HepG2 (cell line): ENCODE measurements around the gene DPM2. TPM values are rescaled to one million over a fixed set of nuclear protein-coding genes. Genes with fewer than 3 reads are reported as not detected.

Source experiments
- ARID4A ChIP-seq: sonication (generic); formaldehyde crosslinking; IDR thresholded peaks from 2 replicates; pipeline ENCODE4 v1.5.0; 2020; ENCODE audit warnings: mild to moderate bottlenecking, missing genetic modification reagents, borderline replicate concordance
- FOXK1 ChIP-seq: sonication (generic); formaldehyde crosslinking; IDR thresholded peaks from 2 replicates; pipeline ENCODE4 v1.4.0; 2020; ENCODE audit warnings: low read depth, missing genetic modification reagents, borderline replicate concordance
- GABPB1 ChIP-seq: IDR thresholded peaks from 2 replicates; pipeline ENCODE4 v1.6.1; 2016; ENCODE audit warnings: mild to moderate bottlenecking, missing genetic modification reagents, moderate library complexity, missing compliant biosample characterization
- MAFF ChIP-seq: IDR thresholded peaks from 2 replicates; pipeline ENCODE4 v1.6.1; 2011; ENCODE audit warnings: low read depth, low read length, improper control_type of control experiment
- NFIB ChIP-seq: sonication (generic); formaldehyde crosslinking; IDR thresholded peaks from 2 replicates; pipeline ENCODE4 v1.9.0; 2021; ENCODE audit warnings: missing genetic modification reagents, mild to moderate bottlenecking, borderline replicate concordance
- REXO4 ChIP-seq: sonication (generic); formaldehyde crosslinking; IDR thresholded peaks from 2 replicates; pipeline ENCODE4 v1.8.0; 2022; ENCODE audit warnings: missing genetic modification reagents, mild to moderate bottlenecking, borderline replicate concordance
- SOX6 ChIP-seq, 2 experiments: fragments of 450-650 bp in 1 of 2; sonication (generic) in 1 of 2; formaldehyde crosslinking in 1 of 2; IDR thresholded peaks; 2 replicates each; pipeline versions ENCODE4 v1.4.0 to v1.6.1; 2017 to 2020; ENCODE audit warnings: antibody characterized with exemption in 1 of 2, mild to moderate bottlenecking in 1 of 2, missing genetic modification reagents in 1 of 2
- TIGD3 ChIP-seq: sonication (generic); formaldehyde crosslinking; IDR thresholded peaks from 2 replicates; pipeline ENCODE4 v1.5.1; 2020; ENCODE audit warnings: mild to moderate bottlenecking, missing genetic modification reagents, borderline replicate concordance
- ZFY ChIP-seq: sonication (generic); formaldehyde crosslinking; IDR thresholded peaks from 2 replicates; pipeline ENCODE4 v1.4.0; 2020; ENCODE audit warnings: missing genetic modification reagents
- ZMAT3 ChIP-seq: sonication (generic); formaldehyde crosslinking; conservative IDR thresholded peaks from 2 replicates; pipeline ENCODE4 v1.7.0; 2021; ENCODE audit warnings: missing genetic modification reagents
- ZNF333 ChIP-seq: sonication (generic); formaldehyde crosslinking; IDR thresholded peaks from 2 replicates; pipeline ENCODE4 v1.4.0; 2020; ENCODE audit warnings: mild to moderate bottlenecking, missing genetic modification reagents, borderline replicate concordance
- ZNF552 ChIP-seq: sonication (generic); formaldehyde crosslinking; IDR thresholded peaks from 2 replicates; pipeline ENCODE4 v1.9.0; 2022; ENCODE audit warnings: missing genetic modification reagents, mild to moderate bottlenecking, borderline replicate concordance
- ZNF788 ChIP-seq: sonication (generic); formaldehyde crosslinking; IDR thresholded peaks from 2 replicates; pipeline ENCODE4 v1.5.0; 2020; ENCODE audit warnings: mild to moderate bottlenecking, missing genetic modification reagents, borderline replicate concordance
- ZNF790 ChIP-seq: sonication (generic); formaldehyde crosslinking; IDR thresholded peaks from 2 replicates; pipeline ENCODE4 v1.8.0; 2022; ENCODE audit warnings: missing genetic modification reagents, mild to moderate bottlenecking, borderline replicate concordance
- ZNF841 ChIP-seq: sonication (generic); formaldehyde crosslinking; IDR thresholded peaks from 2 replicates; pipeline ENCODE4 v1.8.1; 2023; ENCODE audit warnings: missing genetic modification reagents, borderline replicate concordance
- polyA plus RNA-seq, 8 experiments: library from polyadenylated mRNA; depleted of rRNA in 3 of 8; stranded (reverse) in 7 of 8; unstranded in 1 of 8; fragments of >200 nt; fragmentation: Illumina TruSeq in 4 of 8; extraction: Trizol in 4 of 8; gene quantifications; 2 replicates each; pipeline versions ENCODE4 v1.2.1 to v1.2.3, GENCODE V29; 2011 to 2016; ENCODE audit warnings: low read depth in 4 of 8, missing spikeins in 1 of 8, mixed read lengths in 1 of 8; ENCODE audit not compliant: insufficient read depth in 1 of 8
- total RNA-seq, 5 experiments: library from RNA; depleted of rRNA; stranded (reverse); fragments of >200 nt; fragmentation: Illumina TruSeq; extraction: Trizol; gene quantifications; 2 replicates each; pipeline ENCODE4 v1.2.3, GENCODE V29; 2016; ENCODE audit warnings: low read depth in 1 of 5
- TF ChIP-seq, protein P1 (sequence below): sonication (generic); formaldehyde crosslinking; IDR thresholded peaks from 2 replicates; pipeline ENCODE4 v1.9.0; 2022; ENCODE audit warnings: missing genetic modification reagents, mild to moderate bottlenecking, borderline replicate concordance
- TF ChIP-seq, protein P2 (sequence below): sonication (generic); formaldehyde crosslinking; conservative IDR thresholded peaks from 2 replicates; pipeline ENCODE4 v1.4.0; 2020; ENCODE audit warnings: missing genetic modification reagents

The DPM2 gene
- total and polyA plus RNA-seq, 2 of the 13 experiments (the other 11 are each of a cell fraction or from before 2014, with no cell fraction given), result 24.8 to 35.3 TPM

DNA sequence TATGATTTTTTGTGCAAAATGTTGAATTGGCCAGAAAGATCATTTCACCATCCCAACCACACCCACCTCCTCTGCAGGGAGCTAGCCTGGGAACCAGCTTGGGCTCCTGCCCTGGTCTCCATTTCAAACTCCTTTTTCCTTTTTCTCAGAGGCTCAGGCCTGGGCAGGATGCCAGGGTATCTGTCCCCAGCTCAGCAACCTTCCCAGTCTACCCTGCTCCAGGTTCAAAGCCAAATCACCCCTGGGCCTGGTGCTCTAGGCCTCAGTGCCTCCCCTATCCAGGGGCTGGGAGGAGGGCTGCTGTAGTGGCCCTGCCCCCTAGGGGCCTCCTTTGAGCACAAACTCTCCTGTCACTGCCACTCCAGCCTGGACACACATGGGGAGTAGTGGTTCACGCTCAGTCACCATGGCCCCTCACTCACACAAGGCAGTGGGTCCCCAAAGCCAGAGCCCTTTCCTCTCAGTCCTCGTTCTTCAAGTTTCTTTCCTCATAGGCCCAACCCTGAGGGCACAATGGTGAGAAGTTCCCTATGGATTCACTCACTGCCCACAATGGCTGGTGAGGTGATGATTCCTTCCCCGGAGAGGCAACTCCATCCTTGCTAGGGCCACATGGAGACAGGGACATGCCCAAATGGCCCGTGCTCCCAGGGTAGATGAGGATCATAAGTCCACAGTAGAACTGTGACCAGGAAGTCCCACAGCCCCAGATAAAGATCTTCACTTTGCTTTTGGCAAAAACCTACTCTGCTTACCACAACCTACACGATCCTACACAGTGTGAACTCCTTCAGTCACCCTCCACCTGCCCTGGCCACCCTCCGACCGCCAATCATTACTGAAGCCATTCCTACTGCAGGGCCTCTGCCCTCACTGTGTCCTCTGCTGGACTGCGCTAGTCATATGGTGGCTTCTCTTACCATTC is 19.2 kb downstream of the DPM2 start (continued):
- TF ChIP-seq TIGD3 (CRISPR knock-in tag) (no peak), ZNF788 (CRISPR knock-in tag) (peak; percentile 38; the same call in 1 of the 2 replicates), REXO4 (CRISPR knock-in tag) (no peak), ZNF333 (CRISPR knock-in tag) (peak; percentile 52; the same call in 1 of the 2 replicates), SOX6 (IDR thresholded peaks at IDR 0.05) (no peak), SOX6 (CRISPR knock-in tag; IDR thresholded peaks at IDR 0.05) (peak; percentile 42; the same call in 1 of the 2 replicates), ZMAT3 (CRISPR knock-in tag) (0 out of 2 replicates have a peak, but pooled peaks have one; percentile 34), MAFF (no peak), FOXK1 (CRISPR knock-in tag) (no peak), GABPB1 (peak; percentile 11; the same call in 1 of the 2 replicates), NFIB (CRISPR knock-in tag) (no peak), ZFY (CRISPR knock-in tag) (peak; percentile 52), ARID4A (CRISPR knock-in tag) (peak; percentile 11; the same call in 1 of the 2 replicates), ZNF790 (CRISPR knock-in tag) (no peak), ZNF552 (CRISPR knock-in tag) (no peak), ZNF841 (CRISPR knock-in tag) (no peak)
- TF ChIP-seq, protein P1, sequence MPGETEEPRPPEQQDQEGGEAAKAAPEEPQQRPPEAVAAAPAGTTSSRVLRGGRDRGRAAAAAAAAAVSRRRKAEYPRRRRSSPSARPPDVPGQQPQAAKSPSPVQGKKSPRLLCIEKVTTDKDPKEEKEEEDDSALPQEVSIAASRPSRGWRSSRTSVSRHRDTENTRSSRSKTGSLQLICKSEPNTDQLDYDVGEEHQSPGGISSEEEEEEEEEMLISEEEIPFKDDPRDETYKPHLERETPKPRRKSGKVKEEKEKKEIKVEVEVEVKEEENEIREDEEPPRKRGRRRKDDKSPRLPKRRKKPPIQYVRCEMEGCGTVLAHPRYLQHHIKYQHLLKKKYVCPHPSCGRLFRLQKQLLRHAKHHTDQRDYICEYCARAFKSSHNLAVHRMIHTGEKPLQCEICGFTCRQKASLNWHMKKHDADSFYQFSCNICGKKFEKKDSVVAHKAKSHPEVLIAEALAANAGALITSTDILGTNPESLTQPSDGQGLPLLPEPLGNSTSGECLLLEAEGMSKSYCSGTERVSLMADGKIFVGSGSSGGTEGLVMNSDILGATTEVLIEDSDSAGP (CRISPR knock-in tag), result peak; percentile 33; the same call in 1 of the 2 replicates
- TF ChIP-seq, protein P2, sequence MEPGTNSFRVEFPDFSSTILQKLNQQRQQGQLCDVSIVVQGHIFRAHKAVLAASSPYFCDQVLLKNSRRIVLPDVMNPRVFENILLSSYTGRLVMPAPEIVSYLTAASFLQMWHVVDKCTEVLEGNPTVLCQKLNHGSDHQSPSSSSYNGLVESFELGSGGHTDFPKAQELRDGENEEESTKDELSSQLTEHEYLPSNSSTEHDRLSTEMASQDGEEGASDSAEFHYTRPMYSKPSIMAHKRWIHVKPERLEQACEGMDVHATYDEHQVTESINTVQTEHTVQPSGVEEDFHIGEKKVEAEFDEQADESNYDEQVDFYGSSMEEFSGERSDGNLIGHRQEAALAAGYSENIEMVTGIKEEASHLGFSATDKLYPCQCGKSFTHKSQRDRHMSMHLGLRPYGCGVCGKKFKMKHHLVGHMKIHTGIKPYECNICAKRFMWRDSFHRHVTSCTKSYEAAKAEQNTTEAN, result no peak
